GM12864 (cell line): ENCODE data around the gene ZNF470.

Experiments used
- DNase-seq: peaks from one replicate; pipeline ENCODE4 v3.0.0-alpha.2; 2011; ENCODE audit warnings: low read depth
- H3K4me3 ChIP-seq: 2 replicates; pipeline ENCODE4 v1.5.1; 2011; ENCODE audit warnings: mild to moderate bottlenecking, low read depth, low read length, control low read depth
- TF ChIP-seq, protein P1 (sequence below): IDR thresholded peaks from 2 replicates; pipeline ENCODE4 v1.5.1; 2011; ENCODE audit warnings: low read depth, mild to moderate bottlenecking, moderate library complexity, low read length, control low read depth, inconsistent platforms; ENCODE audit errors: missing control alignments

The ZNF470 gene

DNA sequence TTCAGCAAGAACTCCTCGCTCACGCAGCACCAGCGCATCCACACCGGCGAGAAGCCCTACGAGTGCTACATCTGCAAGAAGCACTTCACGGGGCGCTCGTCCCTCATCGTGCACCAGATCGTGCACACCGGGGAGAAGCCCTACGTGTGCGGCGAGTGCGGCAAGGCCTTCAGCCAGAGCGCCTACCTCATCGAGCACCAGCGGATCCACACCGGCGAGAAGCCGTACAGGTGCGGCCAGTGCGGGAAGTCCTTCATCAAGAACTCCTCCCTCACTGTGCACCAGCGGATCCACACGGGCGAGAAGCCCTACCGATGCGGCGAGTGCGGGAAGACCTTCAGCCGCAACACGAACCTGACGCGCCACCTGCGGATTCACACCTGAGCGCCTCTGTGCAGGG, 55.1 kb downstream of the ZNF470 start:
- DNase-seq = no peak
- H3K4me3 ChIP-seq = no peak overlapping the region
- TF ChIP-seq, protein P1, sequence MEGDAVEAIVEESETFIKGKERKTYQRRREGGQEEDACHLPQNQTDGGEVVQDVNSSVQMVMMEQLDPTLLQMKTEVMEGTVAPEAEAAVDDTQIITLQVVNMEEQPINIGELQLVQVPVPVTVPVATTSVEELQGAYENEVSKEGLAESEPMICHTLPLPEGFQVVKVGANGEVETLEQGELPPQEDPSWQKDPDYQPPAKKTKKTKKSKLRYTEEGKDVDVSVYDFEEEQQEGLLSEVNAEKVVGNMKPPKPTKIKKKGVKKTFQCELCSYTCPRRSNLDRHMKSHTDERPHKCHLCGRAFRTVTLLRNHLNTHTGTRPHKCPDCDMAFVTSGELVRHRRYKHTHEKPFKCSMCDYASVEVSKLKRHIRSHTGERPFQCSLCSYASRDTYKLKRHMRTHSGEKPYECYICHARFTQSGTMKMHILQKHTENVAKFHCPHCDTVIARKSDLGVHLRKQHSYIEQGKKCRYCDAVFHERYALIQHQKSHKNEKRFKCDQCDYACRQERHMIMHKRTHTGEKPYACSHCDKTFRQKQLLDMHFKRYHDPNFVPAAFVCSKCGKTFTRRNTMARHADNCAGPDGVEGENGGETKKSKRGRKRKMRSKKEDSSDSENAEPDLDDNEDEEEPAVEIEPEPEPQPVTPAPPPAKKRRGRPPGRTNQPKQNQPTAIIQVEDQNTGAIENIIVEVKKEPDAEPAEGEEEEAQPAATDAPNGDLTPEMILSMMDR = no peak

DNA sequence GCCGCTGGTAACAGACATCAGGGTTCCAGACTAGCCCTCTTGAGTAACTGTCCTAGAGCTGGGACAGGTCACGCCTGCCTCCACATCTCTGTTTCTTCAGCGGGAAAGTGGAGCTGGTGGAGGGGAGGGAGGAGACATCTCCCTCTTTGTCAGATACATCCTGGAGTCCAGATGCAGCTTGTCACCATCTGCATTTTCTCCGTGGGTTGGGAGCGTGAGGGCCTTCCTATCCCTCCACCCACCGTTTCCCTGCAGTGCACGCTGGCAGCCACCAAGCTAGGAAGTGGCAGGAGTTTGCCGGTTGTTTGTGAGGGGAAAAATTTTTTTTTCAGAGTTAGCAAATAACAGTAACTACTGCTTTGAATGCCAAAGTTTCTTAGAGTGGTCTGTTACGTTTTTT, 55.7 kb downstream of the ZNF470 start:
- TF ChIP-seq, protein P1 = no peak
- DNase-seq = no peak
- H3K4me3 ChIP-seq = no peak overlapping the region

DNA sequence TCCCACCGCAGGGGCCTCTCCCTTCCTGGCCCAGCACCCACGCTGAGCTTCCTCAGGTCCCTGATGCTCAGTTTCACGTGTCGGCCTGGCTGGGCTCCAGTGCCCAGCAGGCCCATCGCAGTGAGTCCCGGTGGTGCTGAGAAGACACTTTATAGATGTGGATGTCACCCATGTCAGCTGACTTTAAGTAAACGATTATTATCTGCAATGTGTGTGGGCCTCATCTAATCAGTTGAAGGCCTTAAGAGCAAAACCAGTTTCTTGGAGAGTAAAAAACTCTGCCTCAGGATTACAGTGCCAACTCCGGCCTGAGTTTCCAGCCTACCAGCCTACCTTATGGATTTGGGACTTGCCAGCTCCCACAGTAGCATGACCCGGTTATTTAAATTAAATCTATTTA, 58.4 kb downstream of the ZNF470 start:
- no peak overlapping the region for H3K4me3 ChIP-seq
- no peak for DNase-seq
- TF ChIP-seq, protein P1 = no peak

DNA sequence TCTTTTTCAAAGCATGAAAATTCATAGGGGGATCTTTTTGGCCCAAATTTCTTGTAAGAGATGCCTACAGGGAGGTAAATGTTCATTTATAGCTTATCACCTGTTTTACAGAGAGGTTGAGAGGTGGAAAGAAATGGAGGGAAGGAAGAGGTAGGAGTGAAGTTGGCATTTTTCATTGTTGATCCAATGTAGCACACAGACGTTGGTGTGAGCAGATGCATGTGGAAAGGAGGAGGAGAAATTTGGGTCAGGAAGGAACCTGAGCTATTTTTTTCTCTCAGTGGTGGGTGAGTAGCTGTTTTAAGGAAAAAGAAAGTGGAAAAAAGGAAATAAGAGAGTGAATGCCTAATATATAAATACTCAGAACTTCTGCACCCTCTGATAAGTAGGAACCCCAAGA, 65.8 kb downstream of the ZNF470 start:
- DNase-seq = no peak
- H3K4me3 ChIP-seq = no peak overlapping the region
- TF ChIP-seq, protein P1 = no peak

DNA sequence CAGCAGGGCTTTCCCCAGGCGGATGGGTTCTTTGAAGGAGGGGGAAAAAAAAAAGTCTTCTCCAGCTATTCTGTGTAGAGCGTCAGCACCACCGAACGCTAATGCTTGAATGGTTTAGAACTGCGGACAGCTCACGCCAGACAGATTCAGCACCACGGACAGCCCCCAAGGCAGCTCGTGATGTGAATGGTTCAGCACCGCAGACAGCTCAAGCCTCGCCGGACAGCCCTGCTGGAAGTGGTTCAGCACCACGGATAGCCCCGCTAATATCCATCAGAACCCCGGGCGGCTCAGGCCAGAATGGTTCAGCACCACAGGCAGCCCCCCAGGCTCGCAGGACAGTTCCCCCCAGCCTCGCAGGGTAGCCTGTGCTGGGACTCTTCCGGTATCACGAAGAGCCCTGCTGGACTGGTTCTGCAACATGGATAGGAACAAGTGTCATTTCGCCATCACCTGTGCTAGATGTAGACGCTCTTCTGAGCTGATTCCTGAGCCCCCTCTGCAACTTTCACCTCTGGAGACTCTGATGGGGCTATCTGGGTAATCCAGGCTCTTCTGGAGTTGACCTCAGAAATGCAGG, 70.8 kb downstream of the ZNF470 start:
- no peak overlapping the region for H3K4me3 ChIP-seq
- no peak for DNase-seq
- TF ChIP-seq, protein P1 = no peak
